Measurements from ENCODE around the gene IGF2. TPM values are rescaled to one million over a fixed set of nuclear protein-coding genes. Genes with fewer than 3 reads are reported as not detected.
"Not testable (repeated sequence)": the region's sequence is repeated elsewhere in the genome, so short reads cannot be mapped to it uniquely, and the experiment has no call there.

Gene IGF2
- total RNA-seq, 1 experiment from 2014 or later, result 5.0 TPM

DNA sequence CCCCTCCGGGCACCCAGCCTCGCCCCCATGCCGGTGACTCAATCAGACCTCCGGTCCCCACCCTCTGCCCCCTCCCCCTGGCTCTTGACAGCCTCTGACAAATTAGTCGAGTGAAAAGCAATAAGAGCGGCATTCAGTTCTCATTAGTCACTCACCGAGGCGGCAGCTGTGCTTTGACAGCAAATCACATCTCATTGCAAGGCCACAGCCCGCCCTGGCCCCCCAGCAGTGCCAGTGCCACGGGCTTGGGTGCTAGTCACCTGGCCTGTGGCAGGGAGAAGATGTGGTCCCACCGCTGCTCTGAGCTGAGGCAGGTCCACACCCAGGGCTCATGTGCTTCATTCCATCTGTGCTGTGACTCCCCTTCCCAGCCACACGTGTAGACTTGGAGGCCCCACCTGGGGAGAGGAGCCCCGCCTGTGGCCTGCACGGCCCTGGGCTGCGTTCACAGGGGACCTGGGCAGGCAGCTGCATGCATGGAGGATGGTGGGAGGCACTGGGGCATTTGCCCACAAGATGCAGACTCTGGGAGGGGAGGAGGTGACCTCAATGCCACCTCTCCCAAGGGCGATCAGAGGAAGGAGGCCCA lies 39.8 kb upstream of the IGF2 start:
- H3K4me1 ChIP-seq (ENCODE audit: insufficient read depth, low read length), result peaks cover 68% of the 10 kb centered on the region
- ATAC-seq (peak; percentile 59), DNase-seq (peak; percentile 96)
- BruUV-seq (replicated peaks), result TSS peak; percentile 85
- H3K4me2 ChIP-seq (ENCODE audit: low read length), result peak overlapping the region; percentile 72
- H3F3A ChIP-seq (ENCODE audit: low read length, unreplicated experiment), result no peaks in the 10 kb centered on the region
- no peaks in the 10 kb centered on the region for H4K20me1 ChIP-seq (ENCODE audit: low read length)
- H3K9me2 ChIP-seq (replicated peaks; ENCODE audit: low read length), result no peaks in the 10 kb centered on the region
- ChIA-PET POLR2A (ENCODE audit: unreplicated experiment) (no interaction called here), CTCF (no interaction called here)
- no peaks in the 10 kb centered on the region for H3K9me3 ChIP-seq (ENCODE audit: low read length)
- intact Hi-C loops (cut with micrococcal nuclease), result no loop called here
- peak overlapping the region; percentile 91 for H3K27ac ChIP-seq (ENCODE audit: low read length)
- no peaks in the 10 kb centered on the region for H3K36me3 ChIP-seq (ENCODE audit: low read depth, low read length)
- H3K9ac ChIP-seq (ENCODE audit: low read length), result peak overlapping the region; percentile 83
- H3K4me3 ChIP-seq (ENCODE audit: low read length), result no peak overlapping the region
- H2AFZ ChIP-seq (ENCODE audit: low read length), result no peak overlapping the region
- TF ChIP-seq, protein P1, sequence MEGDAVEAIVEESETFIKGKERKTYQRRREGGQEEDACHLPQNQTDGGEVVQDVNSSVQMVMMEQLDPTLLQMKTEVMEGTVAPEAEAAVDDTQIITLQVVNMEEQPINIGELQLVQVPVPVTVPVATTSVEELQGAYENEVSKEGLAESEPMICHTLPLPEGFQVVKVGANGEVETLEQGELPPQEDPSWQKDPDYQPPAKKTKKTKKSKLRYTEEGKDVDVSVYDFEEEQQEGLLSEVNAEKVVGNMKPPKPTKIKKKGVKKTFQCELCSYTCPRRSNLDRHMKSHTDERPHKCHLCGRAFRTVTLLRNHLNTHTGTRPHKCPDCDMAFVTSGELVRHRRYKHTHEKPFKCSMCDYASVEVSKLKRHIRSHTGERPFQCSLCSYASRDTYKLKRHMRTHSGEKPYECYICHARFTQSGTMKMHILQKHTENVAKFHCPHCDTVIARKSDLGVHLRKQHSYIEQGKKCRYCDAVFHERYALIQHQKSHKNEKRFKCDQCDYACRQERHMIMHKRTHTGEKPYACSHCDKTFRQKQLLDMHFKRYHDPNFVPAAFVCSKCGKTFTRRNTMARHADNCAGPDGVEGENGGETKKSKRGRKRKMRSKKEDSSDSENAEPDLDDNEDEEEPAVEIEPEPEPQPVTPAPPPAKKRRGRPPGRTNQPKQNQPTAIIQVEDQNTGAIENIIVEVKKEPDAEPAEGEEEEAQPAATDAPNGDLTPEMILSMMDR (conservative IDR thresholded peaks at IDR 0.05; ENCODE audit: low read depth, low read length), result no peak
- no peak for TF ChIP-seq EZH2phosphoT487 (IDR thresholded peaks at IDR 0.05; ENCODE audit: borderline replicate concordance, low read length)
- no peak for TF ChIP-seq EZH2 (IDR thresholded peaks at IDR 0.05; ENCODE audit: low read length, unreplicated experiment)
- H3K27me3 ChIP-seq (ENCODE audit: low read length), result no peaks in the 10 kb centered on the region
- 0 out of 2 replicates have a peak, but pooled peaks cover 7% of the 10 kb centered on the region for H3K79me2 ChIP-seq (ENCODE audit: low read length)

DNA sequence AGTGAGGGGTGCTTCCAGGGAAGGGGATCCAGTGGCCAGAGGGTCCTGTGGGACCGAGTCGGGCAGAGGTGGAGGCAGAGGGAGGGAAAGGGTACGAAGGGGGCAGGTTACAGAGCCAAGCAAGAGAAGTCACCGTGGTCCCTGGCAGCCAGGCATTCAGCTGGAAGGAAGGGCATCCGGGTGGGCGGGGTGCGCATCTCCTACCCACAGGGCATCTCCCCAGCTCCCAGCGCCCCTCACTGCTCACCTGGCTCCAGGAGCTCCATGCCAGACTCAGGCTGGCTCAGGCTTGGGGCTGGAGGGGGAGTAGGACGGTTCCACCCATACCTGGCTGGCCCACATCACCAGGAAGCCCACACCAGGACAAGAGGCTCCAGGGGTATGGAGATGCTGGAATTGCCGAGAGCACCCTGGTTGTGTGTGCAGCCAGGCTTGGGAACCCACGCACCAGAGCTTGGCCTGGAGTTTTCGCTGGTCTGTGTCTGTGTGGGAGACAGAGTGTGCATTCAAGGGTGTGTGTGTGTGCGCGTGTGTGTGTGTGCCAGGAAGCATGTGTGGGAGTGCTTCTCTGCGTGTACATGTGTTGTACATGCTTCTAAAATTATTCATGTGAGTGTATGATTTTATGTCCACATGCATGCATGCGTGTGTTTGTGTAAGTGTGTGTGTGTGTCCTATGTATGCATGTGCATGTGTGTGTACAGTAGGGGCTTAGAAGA lies 39.0 kb upstream of the IGF2 start:
- Histone ChIP-seq H3K4me1 (ENCODE audit: insufficient read depth, low read length) (peaks cover 68% of the 10 kb centered on the region), H3K27ac (ENCODE audit: low read length) (peak overlapping the region; percentile 91), H3K4me2 (ENCODE audit: low read length) (peak overlapping the region; percentile 72)
- H3K27me3 ChIP-seq (ENCODE audit: low read length); BruUV-seq (replicated peaks); H3K79me2 ChIP-seq (ENCODE audit: low read length); H4K20me1 ChIP-seq (ENCODE audit: low read length); H2AFZ ChIP-seq (ENCODE audit: low read length); POLR2A ChIA-PET (ENCODE audit: unreplicated experiment); H3K4me3 ChIP-seq (ENCODE audit: low read length); CTCF ChIA-PET; intact Hi-C loops (cut with micrococcal nuclease); H3F3A ChIP-seq (ENCODE audit: low read length, unreplicated experiment); H3K36me3 ChIP-seq (ENCODE audit: low read depth, low read length); ATAC-seq; H3K9me3 ChIP-seq (ENCODE audit: low read length); H3K9me2 ChIP-seq (replicated peaks; ENCODE audit: low read length); H3K9ac ChIP-seq (ENCODE audit: low read length): not testable (repeated sequence)
- peak; percentile 12 for DNase-seq

- H3K4me2 ChIP-seq (ENCODE audit: low read length), result no peak overlapping the region
- H3K9ac ChIP-seq (ENCODE audit: low read length), result no peak overlapping the region
- intact Hi-C loops (cut with micrococcal nuclease), result no loop called here
These were observed 37.9 kb upstream of the IGF2 start for GRCh38 chr11:2177076-2177475.

More at GRCh38 chr11:2177076-2177475, 37.9 kb upstream of the IGF2 start:
- no peaks in the 10 kb centered on the region for H4K20me1 ChIP-seq (ENCODE audit: low read length)
- H3K4me1 ChIP-seq (ENCODE audit: insufficient read depth, low read length), result peaks cover 68% of the 10 kb centered on the region
- H3K27me3 ChIP-seq (ENCODE audit: low read length), result no peaks in the 10 kb centered on the region
- no peaks in the 10 kb centered on the region for H3K9me2 ChIP-seq (replicated peaks; ENCODE audit: low read length)
- no peak overlapping the region for H2AFZ ChIP-seq (ENCODE audit: low read length)
- no peak overlapping the region for H3K27ac ChIP-seq (ENCODE audit: low read length)
- 0 out of 2 replicates have a peak, but pooled peaks cover 7% of the 10 kb centered on the region for H3K79me2 ChIP-seq (ENCODE audit: low read length)
- no peaks in the 10 kb centered on the region for H3F3A ChIP-seq (ENCODE audit: low read length, unreplicated experiment)
- CTCF ChIA-PET, result no interaction called here
- POLR2A ChIA-PET (ENCODE audit: unreplicated experiment), result no interaction called here
- BruUV-seq (replicated peaks), result no TSS peak
- no peaks in the 10 kb centered on the region for H3K36me3 ChIP-seq (ENCODE audit: low read depth, low read length)
- no peak for ATAC-seq
- TF ChIP-seq EZH2 (IDR thresholded peaks at IDR 0.05; ENCODE audit: low read length, unreplicated experiment), result no peak
- H3K4me3 ChIP-seq (ENCODE audit: low read length), result no peak overlapping the region
- DNase-seq, result no peak
- no peaks in the 10 kb centered on the region for H3K9me3 ChIP-seq (ENCODE audit: low read length)

All from PC-3 (cell line).